NCI-H1436 treated with DMSO at 0.1 percent for 48 hours (cell line): Measurements from ENCODE around the gene RAB12.
"Not testable (repeated sequence)": the region's sequence is repeated elsewhere in the genome, so short reads cannot be mapped to it uniquely, and the experiment has no call there.

ENCODE experiments used
- DNase-seq: peaks from one replicate; lab custom pipeline; 2025; lab: John Stamatoyannopoulos, UW

RAB12 gene

GRCh38 chr18:8614875-8615274, 5.6 kb downstream of the RAB12 start:
- DNase-seq, result no peak

GRCh38 chr18:8615397-8616027, 6.3 kb downstream of the RAB12 start:
- peak; percentile 63 for DNase-seq

GRCh38 chr18:8616028-8616401, 6.8 kb downstream of the RAB12 start:
- no peak for DNase-seq

- no peak for DNase-seq
Observed at GRCh38 chr18:8617907-8618306, 8.7 kb downstream of the RAB12 start.

GRCh38 chr18:8619041-8619440, 9.8 kb downstream of the RAB12 start:
- no peak for DNase-seq

- DNase-seq, result no peak
Observed at GRCh38 chr18:8619835-8620577, 10.8 kb downstream of the RAB12 start.

- no peak for DNase-seq
Observed at GRCh38 chr18:8620845-8621244, 11.6 kb downstream of the RAB12 start.

GRCh38 chr18:8622625-8623024, 13.4 kb downstream of the RAB12 start:
- not testable (repeated sequence) for DNase-seq

GRCh38 chr18:8623549-8624106, 14.4 kb downstream of the RAB12 start:
- DNase-seq, result no peak

- no peak for DNase-seq
Observed at GRCh38 chr18:8625461-8626092, 16.3 kb downstream of the RAB12 start.

GRCh38 chr18:8626414-8627106, 17.3 kb downstream of the RAB12 start:
- DNase-seq, result no peak

GRCh38 chr18:8627107-8627472, 17.9 kb downstream of the RAB12 start:
- no peak for DNase-seq

GRCh38 chr18:8627540-8627939, 18.3 kb downstream of the RAB12 start:
- no peak for DNase-seq

GRCh38 chr18:8629602-8630001, 20.4 kb downstream of the RAB12 start:
- DNase-seq, result no peak

GRCh38 chr18:8630546-8630945, 21.3 kb downstream of the RAB12 start:
- DNase-seq, result no peak

- DNase-seq, result no peak
Observed at GRCh38 chr18:8631265-8631664, 22.0 kb downstream of the RAB12 start.

GRCh38 chr18:8632386-8632785, 23.1 kb downstream of the RAB12 start:
- no peak for DNase-seq

GRCh38 chr18:8634508-8634907, 25.3 kb downstream of the RAB12 start:
- DNase-seq, result no peak

GRCh38 chr18:8635087-8635486, 25.9 kb downstream of the RAB12 start:
- no peak for DNase-seq

- DNase-seq, result no peak
Observed at GRCh38 chr18:8639762-8640161, 30.5 kb downstream of the RAB12 start.

- no peak for DNase-seq
Observed at GRCh38 chr18:8643326-8643878, 34.2 kb downstream of the RAB12 start.

- DNase-seq, result not testable (repeated sequence)
Observed at GRCh38 chr18:8647359-8647758, 38.1 kb downstream of the RAB12 start.
